Measurements from ENCODE around the gene SLC26A11.

- TF ChIP-seq CTCF (IDR thresholded peaks at IDR 0.05 in 2 of 3, conservative IDR thresholded peaks at IDR 0.05 in 1 of 3; ENCODE audit: borderline replicate concordance in 1 of 3, insufficient read depth in 1 of 3, low read depth in 2 of 3, low read length in 2 of 3) (no peak), POLR2A (IDR thresholded peaks at IDR 0.05; ENCODE audit: borderline replicate concordance, extremely low read depth, insufficient read depth, insufficient read length) (no peak), SIN3A (IDR thresholded peaks at IDR 0.05; ENCODE audit: low read depth) (no peak), POLR2AphosphoS5 (IDR thresholded peaks at IDR 0.05; ENCODE audit: low read depth, low read length) (no peak), RAD21 (IDR thresholded peaks at IDR 0.05; ENCODE audit: low read depth) (no peak), SRF (IDR thresholded peaks at IDR 0.05; ENCODE audit: low read depth) (no peak), EZH2 (IDR thresholded peaks at IDR 0.05) (no peak), ZNF274 (IDR thresholded peaks at IDR 0.05; ENCODE audit: low read depth, low read length) (no peak)
Observed at GRCh38 chr17:80290156-80290555, 69.9 kb downstream of the SLC26A11 start.

Data from HCT116 (cell line).